WTC11 (cell line): ENCODE data around the gene CAPN15. TPM values are rescaled to one million over a fixed set of nuclear protein-coding genes. Genes with fewer than 3 reads are reported as not detected.

Experiments used
- ATAC-seq: fragments of 200-7000 bp; cut with Tn5 transposase; 2 replicates; pipeline ENCODE4 v1.10.0; 2021; ENCODE audit warnings: mild to moderate bottlenecking, moderate library complexity
- CTCF ChIA-PET: fragments of 300-600 bp; sonication (Branson Sonifier 250); formaldehyde crosslinking; loops from one replicate; lab custom pipeline; 2021; ENCODE audit warnings: antibody characterized with exemption; lab: Charles Lee
- POLR2A ChIA-PET: fragments of 350-600 bp; sonication (Branson Sonifier 250); formaldehyde crosslinking; loops from one replicate; lab custom pipeline; 2021; ENCODE audit warnings: antibody characterized with exemption; lab: Charles Lee
- DNase-seq: peaks from one replicate; pipeline ENCODE4 v3.0.0; 2021; ENCODE audit warnings: low spot score
- H3K27ac Mint-ChIP-seq: 2 replicates; pipeline ENCODE4 v1.8.0; 2021; ENCODE audit warnings: mixed read lengths
- H3K27me3 Mint-ChIP-seq: 2 replicates; pipeline ENCODE4 v1.8.0; 2021; ENCODE audit warnings: low read depth, mild to moderate bottlenecking, moderate library complexity, mixed read lengths
- H3K36me3 Mint-ChIP-seq: 2 replicates; pipeline ENCODE4 v1.8.0; 2021; ENCODE audit warnings: mixed read lengths
- H3K4me1 Mint-ChIP-seq: 2 replicates; pipeline ENCODE4 v1.8.0; 2022; ENCODE audit warnings: mixed read lengths
- H3K4me3 Mint-ChIP-seq: 2 replicates; pipeline ENCODE4 v1.8.0; 2021; ENCODE audit warnings: mild to moderate bottlenecking, moderate library complexity, mixed read lengths
- H3K9me3 Mint-ChIP-seq: 2 replicates; pipeline ENCODE4 v1.8.0; 2021; ENCODE audit warnings: mixed read lengths
- ATF2 ChIP-seq: sonication (generic); formaldehyde crosslinking; IDR thresholded peaks from 2 replicates; pipeline ENCODE4 v1.8.1; 2022; ENCODE audit warnings: low read depth, missing genetic modification reagents, borderline replicate concordance
- CBFB ChIP-seq: sonication (generic); formaldehyde crosslinking; IDR thresholded peaks from 2 replicates; pipeline ENCODE4 v1.8.1; 2022; ENCODE audit warnings: mild to moderate bottlenecking, low read depth, missing genetic modification reagents
- ERG ChIP-seq: fragments of 250-450 bp; sonication (Bioruptor Pico); IDR thresholded peaks from 2 replicates; pipeline ENCODE4 v1.8.0; 2021; ENCODE audit warnings: mild to moderate bottlenecking
- GABPB1 ChIP-seq: sonication (generic); formaldehyde crosslinking; IDR thresholded peaks from 2 replicates; pipeline ENCODE4 v1.8.1; 2023; ENCODE audit warnings: mild to moderate bottlenecking, missing genetic modification reagents
- JAZF1 ChIP-seq: fragments of 250-450 bp; sonication (Bioruptor Pico); IDR thresholded peaks from 2 replicates; pipeline ENCODE4 v1.9.0; 2021; ENCODE audit warnings: moderate library complexity, mild to moderate bottlenecking, inconsistent platforms
- MXD4 ChIP-seq: fragments of 250-450 bp; sonication (Bioruptor Pico); IDR thresholded peaks from 2 replicates; pipeline ENCODE4 v1.8.0; 2021; ENCODE audit warnings: mild to moderate bottlenecking, moderate library complexity, borderline replicate concordance
- NR2C2 ChIP-seq: sonication (generic); formaldehyde crosslinking; IDR thresholded peaks from 2 replicates; pipeline ENCODE4 v1.8.0; 2022; ENCODE audit warnings: mild to moderate bottlenecking, missing genetic modification reagents
- OVOL2 ChIP-seq: fragments of 250-450 bp; sonication (Bioruptor Pico); IDR thresholded peaks from 2 replicates; pipeline ENCODE4 v1.9.0; 2021; ENCODE audit warnings: mild to moderate bottlenecking, borderline replicate concordance
- SP1 ChIP-seq: sonication (generic); formaldehyde crosslinking; conservative IDR thresholded peaks from 2 replicates; pipeline ENCODE4 v1.8.1; 2022; ENCODE audit warnings: missing genetic modification reagents
- TEAD1 ChIP-seq: sonication (generic); formaldehyde crosslinking; IDR thresholded peaks from 2 replicates; pipeline ENCODE4 v1.8.0; 2022; ENCODE audit warnings: mild to moderate bottlenecking, missing genetic modification reagents
- USF2 ChIP-seq: sonication (generic); formaldehyde crosslinking; IDR thresholded peaks from 2 replicates; pipeline ENCODE4 v1.8.1; 2023; ENCODE audit warnings: mild to moderate bottlenecking, missing genetic modification reagents, moderate library complexity
- ZMAT4 ChIP-seq: fragments of 250-450 bp; sonication (Bioruptor Pico); IDR thresholded peaks from 2 replicates; pipeline ENCODE4 v1.9.0; 2021; ENCODE audit warnings: mild to moderate bottlenecking
- total RNA-seq: library from RNA; stranded (reverse); gene quantifications from 3 replicates; pipeline ENCODE4 v1.2.3, GENCODE V29; 2021
- TF ChIP-seq, protein P1 (sequence below): sonication (generic); formaldehyde crosslinking; IDR thresholded peaks from 2 replicates; pipeline ENCODE4 v1.8.0; 2022; ENCODE audit warnings: mild to moderate bottlenecking, missing genetic modification reagents
- TF ChIP-seq, protein P2 (sequence below): sonication (generic); formaldehyde crosslinking; IDR thresholded peaks from 2 replicates; pipeline ENCODE4 v1.8.1; 2022; ENCODE audit warnings: missing genetic modification reagents, borderline replicate concordance

Gene CAPN15
- total RNA-seq, 1 experiment from 2014 or later: 110 TPM

DNA sequence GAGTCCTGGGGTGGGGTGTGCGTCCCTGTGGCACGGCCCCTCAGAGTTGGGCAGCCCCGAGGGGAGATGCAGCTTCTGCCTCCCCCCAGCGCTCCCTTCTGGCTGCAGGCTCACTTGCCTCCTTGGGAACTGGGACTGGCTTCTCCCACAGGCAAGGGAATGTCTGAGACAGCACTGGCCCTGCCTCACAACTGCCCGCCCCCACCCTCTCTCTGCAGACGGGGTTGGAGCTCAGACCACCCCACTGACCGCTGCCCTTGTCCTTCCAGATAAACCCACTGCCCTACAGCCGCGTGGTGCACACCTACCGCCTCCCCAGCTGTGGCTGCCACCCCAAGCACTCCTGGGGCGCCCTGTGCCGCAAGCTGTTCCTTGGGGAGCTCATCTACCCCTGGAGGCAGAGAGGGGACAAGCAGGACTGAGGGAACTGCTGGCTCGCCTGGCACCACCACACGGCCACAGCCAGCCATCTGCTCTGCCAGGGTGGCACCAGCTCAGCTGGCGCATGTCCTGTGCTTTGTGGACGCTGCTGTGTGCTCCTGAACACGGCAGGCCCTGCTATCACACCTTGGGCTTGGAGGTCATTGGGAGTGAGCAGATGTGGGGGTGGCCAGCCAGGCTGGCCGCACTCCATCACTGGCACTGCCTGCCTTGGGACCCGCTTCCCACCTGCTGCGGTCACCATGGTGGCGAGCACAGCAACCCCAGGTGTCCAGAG is 55.3 kb downstream of the CAPN15 start:
- ATAC-seq (peak; percentile 6; the same call in 1 of the 2 replicates), DNase-seq (peak; percentile 24)
- no peaks in the 10 kb centered on the region for H3K9me3 Mint-ChIP-seq
- ChIA-PET POLR2A (no interaction called here), CTCF (interaction anchor here (0.6 to 2.8 kb wide), 32 partner anchors 11 to 304 kb away, joined by 3 to 12 read pairs (median 4); partner anchors contain the start of genes CAPN15, DECR2, MCRIP2 and METTL26)
- peaks cover 2% of the 10 kb centered on the region for H3K36me3 Mint-ChIP-seq
- peaks cover 9% of the 10 kb centered on the region for H3K4me1 Mint-ChIP-seq
- no peak for TF ChIP-seq ZMAT4 (CRISPR knock-in tag)
- no peak for TF ChIP-seq CBFB
- TF ChIP-seq, protein P1, sequence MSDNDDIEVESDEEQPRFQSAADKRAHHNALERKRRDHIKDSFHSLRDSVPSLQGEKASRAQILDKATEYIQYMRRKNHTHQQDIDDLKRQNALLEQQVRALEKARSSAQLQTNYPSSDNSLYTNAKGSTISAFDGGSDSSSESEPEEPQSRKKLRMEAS: no peak
- no peak for TF ChIP-seq OVOL2
- TF ChIP-seq USF2 (CRISPR knock-in tag): no peak
- TF ChIP-seq, protein P2, sequence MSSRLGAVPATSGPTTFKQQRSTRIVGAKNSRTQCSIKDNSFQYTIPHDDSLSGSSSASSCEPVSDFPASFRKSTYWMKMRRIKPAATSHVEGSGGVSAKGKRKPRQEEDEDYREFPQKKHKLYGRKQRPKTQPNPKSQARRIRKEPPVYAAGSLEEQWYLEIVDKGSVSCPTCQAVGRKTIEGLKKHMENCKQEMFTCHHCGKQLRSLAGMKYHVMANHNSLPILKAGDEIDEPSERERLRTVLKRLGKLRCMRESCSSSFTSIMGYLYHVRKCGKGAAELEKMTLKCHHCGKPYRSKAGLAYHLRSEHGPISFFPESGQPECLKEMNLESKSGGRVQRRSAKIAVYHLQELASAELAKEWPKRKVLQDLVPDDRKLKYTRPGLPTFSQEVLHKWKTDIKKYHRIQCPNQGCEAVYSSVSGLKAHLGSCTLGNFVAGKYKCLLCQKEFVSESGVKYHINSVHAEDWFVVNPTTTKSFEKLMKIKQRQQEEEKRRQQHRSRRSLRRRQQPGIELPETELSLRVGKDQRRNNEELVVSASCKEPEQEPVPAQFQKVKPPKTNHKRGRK (CRISPR knock-in tag): no peak
- TF ChIP-seq GABPB1 (CRISPR knock-in tag): no peak
- no peak for TF ChIP-seq TEAD1 (CRISPR knock-in tag)
- TF ChIP-seq ATF2 (CRISPR knock-in tag): no peak
- TF ChIP-seq ERG (CRISPR knock-in tag): no peak
- no peak for TF ChIP-seq MXD4
- no peak for TF ChIP-seq JAZF1 (CRISPR knock-in tag)
- H3K27ac Mint-ChIP-seq: no peak overlapping the region
- no peak overlapping the region for H3K4me3 Mint-ChIP-seq
- peaks cover 26% of the 10 kb centered on the region for H3K27me3 Mint-ChIP-seq

DNA sequence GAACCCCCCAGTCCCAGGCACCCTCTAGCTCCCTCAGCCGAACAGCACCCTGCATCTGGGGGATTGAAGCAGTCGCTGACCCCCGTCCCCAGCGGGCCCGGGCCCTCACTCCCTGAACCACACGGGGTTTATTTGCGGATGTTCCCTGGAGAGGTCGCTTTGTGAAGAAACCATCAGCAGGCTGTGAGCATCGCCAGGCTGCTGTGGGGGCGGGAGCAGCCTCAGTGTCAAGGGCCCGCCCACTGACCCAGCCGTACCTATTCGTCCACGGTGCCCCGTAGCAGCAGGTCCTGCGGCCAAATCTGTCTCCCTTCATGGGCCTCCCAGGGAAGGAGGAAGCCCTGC is 55.9 kb downstream of the CAPN15 start:
- Mint-ChIP-seq H3K9me3 (no peaks in the 10 kb centered on the region), H3K4me1 (peaks cover 12% of the 10 kb centered on the region), H3K27ac (no peak overlapping the region), H3K27me3 (peaks cover 31% of the 10 kb centered on the region), H3K4me3 (no peak overlapping the region), H3K36me3 (peaks cover 2% of the 10 kb centered on the region)
- POLR2A ChIA-PET: interaction anchor here (0.6 kb wide), 1 partner anchor 398 kb away, joined by 4 read pairs; the partner anchor contains the start of gene SOX8
- DNase-seq (peak; percentile 57), ATAC-seq (peak; percentile 31)
- CTCF ChIA-PET: interaction anchor here (1.0 to 2.8 kb wide), 19 partner anchors 11 to 229 kb away, joined by 3 to 12 read pairs (median 4); partner anchors contain the start of genes CAPN15, DECR2, METTL26 and RHBDL1
- peak; percentile 43; the same call in 1 of the 2 replicates for TF ChIP-seq SP1 (CRISPR knock-in tag)
- TF ChIP-seq NR2C2: no peak
